Astrocyte (in vitro differentiated cells and primary cell): Measurements from ENCODE around the gene LRR1. TPM values are rescaled to one million over a fixed set of nuclear protein-coding genes. Genes with fewer than 3 reads are reported as not detected.
A peak's percentile ranks its signal among the peaks of the same experiment; 100 is the strongest.

Source experiments
- DNase-seq: peaks from one replicate; pipeline ENCODE4 v3.0.0-alpha.2; 2010; ENCODE audit warnings: low read depth
- FAIRE-seq: peaks from 2 replicates; lab custom pipeline; 2011; peaks lifted over from hg19 to GRCh38; lab: Jason Lieb, UNC
- H2AFZ ChIP-seq: 2 replicates; pipeline ENCODE4 v1.6.0; 2012; ENCODE audit warnings: low read depth, low read length, inconsistent platforms
- H3K27ac ChIP-seq: 2 replicates; pipeline ENCODE4 v1.5.1; 2011; ENCODE audit warnings: low read depth, low read length, inconsistent platforms
- H3K27me3 ChIP-seq: 2 replicates; pipeline ENCODE4 v1.6.0; 2011; ENCODE audit warnings: low read length, inconsistent platforms; ENCODE audit not compliant: insufficient read depth
- H3K36me3 ChIP-seq: 2 replicates; pipeline ENCODE4 v1.5.1; 2011; ENCODE audit warnings: low read length, inconsistent platforms; ENCODE audit not compliant: insufficient read depth
- H3K4me1 ChIP-seq: 2 replicates; pipeline ENCODE4 v1.5.1; 2011; ENCODE audit warnings: low read length, inconsistent platforms; ENCODE audit not compliant: insufficient read depth
- H3K4me2 ChIP-seq: 2 replicates; pipeline ENCODE4 v1.6.0; 2012; ENCODE audit warnings: low read length, inconsistent platforms
- H3K4me3 ChIP-seq: 2 replicates; pipeline ENCODE4 v1.5.1; 2011; ENCODE audit warnings: low read depth, mild to moderate bottlenecking, low read length, inconsistent platforms; ENCODE audit not compliant: insufficient read depth
- H3K79me2 ChIP-seq: 2 replicates; pipeline ENCODE4 v1.6.0; 2012; ENCODE audit warnings: mild to moderate bottlenecking, low read length, inconsistent platforms; ENCODE audit not compliant: insufficient read depth
- H3K9ac ChIP-seq: 2 replicates; pipeline ENCODE4 v1.6.0; 2012; ENCODE audit warnings: mild to moderate bottlenecking, low read length, inconsistent platforms
- H3K9me3 ChIP-seq: 2 replicates; pipeline ENCODE4 v1.5.1; 2012; ENCODE audit warnings: low read depth, mild to moderate bottlenecking, low read length, inconsistent platforms; ENCODE audit not compliant: insufficient read depth
- H4K20me1 ChIP-seq: 2 replicates; pipeline ENCODE4 v1.6.0; 2012; ENCODE audit warnings: low read length, inconsistent platforms; ENCODE audit not compliant: insufficient read depth
- H3K27ac Mint-ChIP-seq: one replicate; pipeline ENCODE4 v1.8.0; 2021; ENCODE audit warnings: mild to moderate bottlenecking, mixed read lengths; ENCODE audit not compliant: unreplicated experiment
- H3K27me3 Mint-ChIP-seq: one replicate; pipeline ENCODE4 v1.8.0; 2021; ENCODE audit warnings: low read depth, mixed read lengths; ENCODE audit not compliant: unreplicated experiment
- H3K36me3 Mint-ChIP-seq: one replicate; pipeline ENCODE4 v1.8.0; 2021; ENCODE audit warnings: low read depth, mixed read lengths; ENCODE audit not compliant: unreplicated experiment
- H3K4me1 Mint-ChIP-seq: one replicate; pipeline ENCODE4 v1.8.0; 2021; ENCODE audit warnings: low read depth, mixed read lengths; ENCODE audit not compliant: unreplicated experiment
- H3K4me3 Mint-ChIP-seq: one replicate; pipeline ENCODE4 v1.8.0; 2021; ENCODE audit warnings: mild to moderate bottlenecking, moderate library complexity, mixed read lengths; ENCODE audit not compliant: unreplicated experiment
- H3K9me3 Mint-ChIP-seq: one replicate; pipeline ENCODE4 v1.8.0; 2021; ENCODE audit warnings: mild to moderate bottlenecking, mixed read lengths; ENCODE audit not compliant: unreplicated experiment
- EZH2 ChIP-seq: IDR thresholded peaks from 2 replicates; pipeline ENCODE4 v1.6.1; 2012; ENCODE audit warnings: mild to moderate bottlenecking, low read length, inconsistent platforms; ENCODE audit not compliant: insufficient read depth
- total RNA-seq: library from RNA; stranded (reverse); gene quantifications from 2 replicates; pipeline ENCODE4 v1.2.1, GENCODE V29; 2021
- TF ChIP-seq, protein P1 (sequence below): IDR thresholded peaks from 2 replicates; pipeline ENCODE4 v1.5.1; 2011; ENCODE audit warnings: low read depth, mild to moderate bottlenecking, inconsistent platforms, low read length, moderate library complexity; ENCODE audit not compliant: insufficient read depth

The LRR1 gene
- total RNA-seq, 1 donor from 2014 or later: 10.0 TPM

DNA sequence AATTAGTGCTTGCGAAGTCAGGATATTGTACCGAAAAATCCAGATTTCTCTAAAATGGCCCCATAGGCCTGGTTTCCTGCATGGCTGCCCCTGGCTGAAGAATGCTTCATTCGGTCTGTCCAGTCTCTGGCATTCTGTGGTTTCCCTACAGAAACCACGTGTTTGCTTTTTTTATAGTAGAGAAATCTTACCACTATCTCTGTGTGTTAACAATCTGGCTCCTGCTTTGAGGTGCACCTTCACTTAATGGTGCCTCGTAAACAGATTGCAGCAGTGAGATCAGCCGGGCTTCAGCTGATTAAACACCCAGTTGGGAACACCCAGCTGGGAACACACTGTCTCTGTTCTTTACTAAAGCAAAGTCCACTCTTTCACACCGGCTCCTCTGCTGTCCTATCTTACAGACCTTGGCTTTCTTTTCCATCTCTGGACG lies 43.0 kb downstream of the LRR1 start:
- H3K9me3 ChIP-seq: no peaks in the 10 kb centered on the region
- TF ChIP-seq EZH2: no peak
- TF ChIP-seq, protein P1, sequence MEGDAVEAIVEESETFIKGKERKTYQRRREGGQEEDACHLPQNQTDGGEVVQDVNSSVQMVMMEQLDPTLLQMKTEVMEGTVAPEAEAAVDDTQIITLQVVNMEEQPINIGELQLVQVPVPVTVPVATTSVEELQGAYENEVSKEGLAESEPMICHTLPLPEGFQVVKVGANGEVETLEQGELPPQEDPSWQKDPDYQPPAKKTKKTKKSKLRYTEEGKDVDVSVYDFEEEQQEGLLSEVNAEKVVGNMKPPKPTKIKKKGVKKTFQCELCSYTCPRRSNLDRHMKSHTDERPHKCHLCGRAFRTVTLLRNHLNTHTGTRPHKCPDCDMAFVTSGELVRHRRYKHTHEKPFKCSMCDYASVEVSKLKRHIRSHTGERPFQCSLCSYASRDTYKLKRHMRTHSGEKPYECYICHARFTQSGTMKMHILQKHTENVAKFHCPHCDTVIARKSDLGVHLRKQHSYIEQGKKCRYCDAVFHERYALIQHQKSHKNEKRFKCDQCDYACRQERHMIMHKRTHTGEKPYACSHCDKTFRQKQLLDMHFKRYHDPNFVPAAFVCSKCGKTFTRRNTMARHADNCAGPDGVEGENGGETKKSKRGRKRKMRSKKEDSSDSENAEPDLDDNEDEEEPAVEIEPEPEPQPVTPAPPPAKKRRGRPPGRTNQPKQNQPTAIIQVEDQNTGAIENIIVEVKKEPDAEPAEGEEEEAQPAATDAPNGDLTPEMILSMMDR: no peak
- no peak overlapping the region for H3K4me3 ChIP-seq
- peaks cover 54% of the 10 kb centered on the region for H4K20me1 ChIP-seq
- no peak overlapping the region for H3K27ac ChIP-seq
- peaks cover 7% of the 10 kb centered on the region for H3K4me1 ChIP-seq
- peaks cover 12% of the 10 kb centered on the region for H3K36me3 ChIP-seq
- peak overlapping the region; percentile 11 for H3K4me2 ChIP-seq
- peaks cover 10% of the 10 kb centered on the region for H3K36me3 Mint-ChIP-seq
- no peak overlapping the region for H3K9ac ChIP-seq
- H3K9me3 Mint-ChIP-seq: no peaks in the 10 kb centered on the region
- H3K27me3 ChIP-seq: no peaks in the 10 kb centered on the region
- peak overlapping the region; percentile 2 for H3K27ac Mint-ChIP-seq
- peaks cover 40% of the 10 kb centered on the region for H3K79me2 ChIP-seq
- no peaks in the 10 kb centered on the region for H3K27me3 Mint-ChIP-seq
- H3K4me3 Mint-ChIP-seq: no peak overlapping the region
- H3K4me1 Mint-ChIP-seq: peaks cover 22% of the 10 kb centered on the region
- FAIRE-seq (no peak), DNase-seq (peak; percentile 49)
- H2AFZ ChIP-seq: no peak overlapping the region

DNA sequence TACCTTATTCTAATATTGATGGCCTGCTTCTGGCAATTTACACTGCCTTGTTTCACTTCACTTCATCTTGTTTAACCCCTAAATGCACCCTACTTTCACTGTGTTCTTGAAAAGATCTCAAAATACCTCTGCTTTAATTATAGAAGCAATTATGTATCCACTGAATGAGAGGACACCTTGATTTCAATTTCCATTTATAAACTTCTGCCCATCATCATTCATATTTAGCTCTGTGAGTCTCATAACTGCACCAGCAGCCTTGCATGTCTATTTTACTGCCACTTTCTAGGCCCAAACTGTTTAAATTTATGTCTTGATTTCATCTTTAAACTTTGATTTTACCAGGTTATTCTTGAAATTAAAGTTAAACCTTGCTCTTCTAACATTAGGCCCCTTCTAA lies 43.4 kb downstream of the LRR1 start:
- Histone ChIP-seq H3K9ac (no peak overlapping the region), H3K27me3 (no peaks in the 10 kb centered on the region), H3K36me3 (peaks cover 12% of the 10 kb centered on the region), H3K79me2 (peaks cover 36% of the 10 kb centered on the region), H2AFZ (no peak overlapping the region), H3K4me2 (peak overlapping the region; percentile 11), H3K9me3 (no peaks in the 10 kb centered on the region), H3K4me1 (peaks cover 7% of the 10 kb centered on the region), H3K27ac (no peak overlapping the region), H3K4me3 (no peak overlapping the region), H4K20me1 (peaks cover 50% of the 10 kb centered on the region)
- no peaks in the 10 kb centered on the region for H3K27me3 Mint-ChIP-seq
- DNase-seq (no peak), FAIRE-seq (no peak)
- no peak overlapping the region for H3K4me3 Mint-ChIP-seq
- H3K4me1 Mint-ChIP-seq: peaks cover 17% of the 10 kb centered on the region
- TF ChIP-seq EZH2: no peak
- TF ChIP-seq, protein P1: no peak
- H3K9me3 Mint-ChIP-seq: no peaks in the 10 kb centered on the region
- H3K36me3 Mint-ChIP-seq: peaks cover 10% of the 10 kb centered on the region
- peak overlapping the region; percentile 2 for H3K27ac Mint-ChIP-seq

DNA sequence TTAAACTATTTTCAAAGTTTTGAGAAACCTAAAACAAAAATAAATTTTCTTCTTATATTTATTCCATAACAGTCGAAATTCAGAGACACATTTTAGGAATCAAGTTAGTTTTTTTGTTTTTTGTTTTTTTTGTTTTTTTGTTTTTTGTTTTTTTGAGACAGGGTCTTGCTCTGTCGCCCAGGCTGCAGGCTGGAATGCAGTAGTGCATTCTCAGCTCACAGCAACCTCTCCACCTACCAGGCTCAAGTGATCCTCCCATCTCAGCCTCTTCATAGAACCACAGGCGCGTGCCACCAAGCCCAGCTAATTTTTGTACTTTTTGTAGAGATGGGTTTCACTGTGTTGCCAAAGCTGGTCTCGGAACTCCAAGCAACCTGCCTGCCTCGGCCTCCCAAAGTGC lies 54.8 kb downstream of the LRR1 start:
- H3K27ac ChIP-seq: no peak overlapping the region
- TF ChIP-seq, protein P1: no peak
- no peak for TF ChIP-seq EZH2
- H3K9me3 ChIP-seq: no peaks in the 10 kb centered on the region
- no peak overlapping the region for H3K4me3 ChIP-seq
- H3K27me3 Mint-ChIP-seq: no peaks in the 10 kb centered on the region
- no peak overlapping the region for H3K9ac ChIP-seq
- H3K4me3 Mint-ChIP-seq: no peak overlapping the region
- no peak for DNase-seq
- H3K36me3 ChIP-seq: no peaks in the 10 kb centered on the region
- H3K4me1 ChIP-seq: no peaks in the 10 kb centered on the region
- no peaks in the 10 kb centered on the region for H3K79me2 ChIP-seq
- H3K4me1 Mint-ChIP-seq: no peaks in the 10 kb centered on the region
- H3K4me2 ChIP-seq: no peak overlapping the region
- H3K9me3 Mint-ChIP-seq: no peaks in the 10 kb centered on the region
- no peak overlapping the region for H2AFZ ChIP-seq
- no peaks in the 10 kb centered on the region for H3K36me3 Mint-ChIP-seq
- no peak for FAIRE-seq
- H3K27ac Mint-ChIP-seq: no peak overlapping the region
- no peaks in the 10 kb centered on the region for H4K20me1 ChIP-seq
- H3K27me3 ChIP-seq: no peaks in the 10 kb centered on the region
